ENCODE measurements around the gene GPR45.
A peak's percentile ranks its signal among the peaks of the same experiment; 100 is the strongest.
"Not testable (repeated sequence)": the region's sequence is repeated elsewhere in the genome, so short reads cannot be mapped to it uniquely, and the experiment has no call there.

GPR45 gene, protein sequence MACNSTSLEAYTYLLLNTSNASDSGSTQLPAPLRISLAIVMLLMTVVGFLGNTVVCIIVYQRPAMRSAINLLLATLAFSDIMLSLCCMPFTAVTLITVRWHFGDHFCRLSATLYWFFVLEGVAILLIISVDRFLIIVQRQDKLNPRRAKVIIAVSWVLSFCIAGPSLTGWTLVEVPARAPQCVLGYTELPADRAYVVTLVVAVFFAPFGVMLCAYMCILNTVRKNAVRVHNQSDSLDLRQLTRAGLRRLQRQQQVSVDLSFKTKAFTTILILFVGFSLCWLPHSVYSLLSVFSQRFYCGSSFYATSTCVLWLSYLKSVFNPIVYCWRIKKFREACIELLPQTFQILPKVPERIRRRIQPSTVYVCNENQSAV

DNA sequence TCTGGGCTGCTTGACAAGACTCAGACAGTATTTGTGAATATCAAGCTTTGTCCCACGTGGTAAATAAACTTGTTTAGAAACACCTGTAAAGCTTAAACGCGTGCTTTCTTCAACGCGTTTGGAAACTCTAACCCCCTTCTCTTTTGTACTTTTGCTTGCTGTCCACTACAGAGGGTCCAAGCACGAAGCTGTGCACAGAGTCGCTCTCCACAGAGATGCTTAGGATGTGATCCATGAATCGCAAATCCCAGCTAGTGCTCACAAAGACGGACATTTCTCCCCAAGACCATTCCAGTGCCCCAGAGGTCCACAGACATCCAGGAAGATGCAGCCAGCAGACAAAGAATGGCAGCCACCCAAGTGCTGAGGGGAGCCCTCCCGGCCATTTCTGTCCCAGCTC is at the start of gene GPR45:
GPR45 (plus strand) TSS at position 301 of the 400 bp plus-strand sequence. CDS start 116 bp downstream, outside the sequence.
- DNase-seq (ENCODE audit: low spot score), result no peak

DNA sequence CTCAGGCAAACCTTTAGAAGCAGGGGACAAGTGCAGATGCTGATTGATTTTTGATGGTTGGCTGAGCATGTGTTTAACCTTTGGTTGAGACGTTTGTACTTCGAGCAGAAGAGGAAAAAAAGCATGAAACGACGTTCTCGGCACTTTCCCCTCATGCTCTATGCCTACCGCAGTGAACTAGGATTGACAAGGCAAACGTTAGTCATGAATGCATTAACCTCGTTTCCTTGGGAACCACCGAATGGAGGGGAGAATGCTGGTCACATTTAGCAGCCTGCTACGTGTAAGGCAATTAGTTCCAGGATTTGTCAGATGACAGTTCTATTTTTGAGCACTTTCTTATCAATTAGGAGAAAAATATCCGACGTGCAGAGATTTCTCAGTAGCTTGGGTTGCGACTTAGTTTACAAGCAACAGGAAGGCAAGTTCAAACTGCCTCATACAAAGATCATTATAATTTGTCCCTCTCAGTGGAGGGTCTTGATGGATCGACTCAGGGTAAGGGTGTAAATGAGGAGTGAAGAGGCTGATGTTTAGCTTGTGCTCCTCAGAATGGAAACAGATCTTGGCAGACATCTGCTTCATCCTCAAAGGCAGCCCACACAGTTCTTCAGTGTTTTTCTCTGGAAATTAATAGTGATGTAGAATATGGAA is 47.4 kb upstream of the GPR45 start:
- DNase-seq (ENCODE audit: low spot score), result no peak

DNA sequence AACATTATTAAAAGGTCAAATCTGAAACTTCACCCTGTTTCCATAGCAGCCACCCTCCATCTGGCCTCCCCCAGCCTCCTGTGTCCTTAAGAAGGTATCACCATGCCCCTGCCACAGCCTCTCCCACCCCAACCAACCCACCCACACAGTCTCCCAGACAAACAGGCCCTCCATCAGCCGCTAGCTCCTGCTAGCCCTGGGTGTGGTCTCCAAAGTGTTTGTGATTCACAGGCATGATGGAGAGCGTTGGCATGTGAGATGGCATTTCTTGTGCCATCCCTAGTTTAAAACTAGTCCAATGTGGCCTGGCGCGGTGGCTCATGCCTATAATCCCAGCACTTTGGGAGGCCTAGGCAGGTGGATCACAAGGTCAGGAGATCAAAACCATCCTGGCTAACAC is 44.9 kb upstream of the GPR45 start:
- no peak for DNase-seq (ENCODE audit: low spot score)

DNA sequence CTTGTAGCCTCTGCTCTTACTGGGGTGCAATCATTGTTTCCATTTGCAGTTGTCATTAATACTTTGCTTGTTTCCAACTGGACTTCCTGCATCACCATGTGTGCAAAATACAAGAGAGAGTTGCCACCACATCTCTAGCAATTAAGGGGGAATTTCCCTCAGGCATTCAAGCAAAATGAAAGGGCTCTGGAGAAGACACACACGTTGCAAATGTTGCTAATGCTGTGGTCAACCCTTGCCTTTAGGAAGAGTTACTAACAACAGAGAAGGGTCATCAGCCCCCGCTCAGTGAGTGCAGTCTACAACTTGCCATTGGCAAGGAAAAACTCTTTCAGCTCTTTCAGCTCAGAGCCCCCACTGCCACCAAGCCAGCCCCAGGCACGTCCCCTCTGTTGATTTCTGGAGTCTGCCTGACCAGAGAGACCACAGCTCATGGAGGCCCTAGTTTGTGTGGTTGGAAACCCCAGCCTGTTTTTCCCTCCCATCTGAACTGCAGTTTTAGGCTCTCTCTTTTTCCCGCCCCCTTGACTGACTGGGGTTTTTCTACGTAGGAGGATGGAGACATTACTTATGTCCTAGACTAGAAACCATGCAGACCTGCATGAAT is 25.9 kb upstream of the GPR45 start:
- DNase-seq (ENCODE audit: low spot score), result peak; percentile 15

DNA sequence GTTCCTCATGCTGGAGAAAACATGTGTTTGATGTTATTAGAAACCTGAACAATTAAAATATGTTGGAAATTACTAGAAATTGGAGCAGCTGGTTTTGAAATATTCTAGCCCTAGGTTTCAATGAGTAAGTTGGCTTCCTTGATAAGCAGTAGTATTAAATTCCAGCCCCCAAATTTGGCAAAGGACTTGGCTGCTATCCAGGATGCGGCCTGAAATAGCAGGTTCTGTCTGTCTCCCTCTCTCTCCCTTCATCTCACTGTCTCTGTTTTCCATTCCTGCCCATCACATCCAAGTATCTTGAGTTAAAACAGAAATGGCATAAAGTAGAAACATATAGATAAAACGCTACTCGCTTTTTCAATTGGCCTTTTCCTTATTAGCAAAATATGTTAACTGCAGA is 20.9 kb upstream of the GPR45 start:
- DNase-seq (ENCODE audit: low spot score), result no peak

DNA sequence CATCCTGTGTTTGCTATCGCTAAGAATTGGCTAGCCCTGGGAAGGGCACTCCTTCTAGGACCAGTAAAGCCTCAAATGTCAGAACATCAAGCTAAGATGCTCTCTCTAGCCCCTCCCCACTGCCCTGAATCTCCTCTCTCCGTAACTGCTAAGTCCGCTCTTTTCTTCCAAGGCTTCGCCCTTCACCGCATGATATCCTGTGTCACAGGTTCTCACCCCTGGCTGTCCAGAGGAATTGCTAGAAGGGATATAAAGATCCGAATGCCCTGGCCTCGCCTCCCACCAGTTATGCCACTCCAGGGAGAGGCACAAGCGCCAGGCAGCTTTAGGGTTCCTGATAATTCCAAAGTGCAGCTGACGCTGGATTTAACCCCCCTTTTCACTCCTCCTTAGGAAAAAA is 17.1 kb upstream of the GPR45 start:
- DNase-seq (ENCODE audit: low spot score), result no peak

DNA sequence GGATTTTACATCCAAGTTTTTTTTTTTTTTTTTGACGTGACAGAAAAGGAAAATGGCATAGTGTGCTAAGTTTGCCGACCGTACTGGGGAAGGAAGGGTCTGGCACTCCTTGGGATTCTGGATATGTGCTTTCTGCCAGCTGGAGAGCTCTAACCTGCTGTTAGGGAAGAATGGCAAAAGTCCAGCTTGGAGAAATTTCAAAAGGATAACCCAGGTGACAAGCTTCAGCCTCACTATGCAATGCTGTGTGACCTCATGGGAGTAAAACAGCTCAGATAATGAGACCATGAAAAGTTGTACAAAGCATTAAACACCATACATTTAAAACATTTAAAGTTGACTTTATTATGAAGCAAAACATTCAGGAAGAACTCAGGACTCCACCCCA is 10.3 kb upstream of the GPR45 start:
- DNase-seq (ENCODE audit: low spot score), result no peak

DNA sequence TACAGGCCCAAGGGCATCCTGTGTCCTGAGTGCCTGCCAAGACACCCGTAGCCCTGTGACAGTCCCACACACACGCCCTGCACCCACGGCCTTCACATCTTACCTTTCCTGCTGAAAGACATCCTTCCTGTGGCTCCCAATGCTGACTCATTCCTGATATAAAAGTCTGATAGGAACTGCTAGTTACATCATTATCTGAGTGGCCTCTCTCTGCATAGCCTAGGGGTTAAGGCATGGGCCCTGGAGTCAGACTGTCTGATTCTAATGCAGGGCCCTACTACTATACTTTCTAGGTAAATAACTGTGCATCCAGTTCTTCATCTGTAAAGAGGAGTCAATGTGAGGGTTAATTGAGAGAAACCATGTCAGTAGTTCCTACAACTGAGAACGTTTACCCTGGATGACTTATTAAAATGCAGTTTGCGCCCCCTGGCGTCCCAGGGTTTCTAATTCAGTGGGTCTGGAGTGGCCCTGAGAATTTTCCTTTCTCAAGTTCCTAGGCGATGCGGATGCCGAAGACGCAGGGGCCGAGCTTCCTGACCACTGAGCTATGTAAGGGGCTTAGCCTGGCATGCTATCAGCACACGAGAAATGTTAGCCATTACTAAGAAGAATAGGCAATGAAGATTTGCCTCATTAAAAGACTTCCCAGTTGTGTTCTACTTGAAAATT is 6.0 kb upstream of the GPR45 start:
- DNase-seq (ENCODE audit: low spot score), result peak; percentile 84

DNA sequence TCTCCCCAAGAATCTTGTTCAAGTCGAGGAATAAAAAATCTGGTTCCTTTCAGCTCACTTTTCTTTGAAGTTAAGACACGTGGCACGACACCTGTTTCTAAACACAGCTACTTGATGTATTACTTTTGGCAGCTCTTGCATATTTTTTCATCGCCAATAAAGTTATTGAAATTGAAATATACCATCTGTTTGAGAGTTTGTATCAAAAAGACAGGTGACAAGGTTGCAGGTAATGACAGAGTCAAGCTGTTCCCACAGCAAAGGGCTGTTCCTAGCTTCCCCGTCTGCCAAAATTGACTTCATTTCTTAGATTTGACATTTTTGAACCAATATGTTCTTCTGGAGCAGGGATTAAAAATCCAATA is 5.5 kb upstream of the GPR45 start:
- DNase-seq (ENCODE audit: low spot score), result no peak

DNA sequence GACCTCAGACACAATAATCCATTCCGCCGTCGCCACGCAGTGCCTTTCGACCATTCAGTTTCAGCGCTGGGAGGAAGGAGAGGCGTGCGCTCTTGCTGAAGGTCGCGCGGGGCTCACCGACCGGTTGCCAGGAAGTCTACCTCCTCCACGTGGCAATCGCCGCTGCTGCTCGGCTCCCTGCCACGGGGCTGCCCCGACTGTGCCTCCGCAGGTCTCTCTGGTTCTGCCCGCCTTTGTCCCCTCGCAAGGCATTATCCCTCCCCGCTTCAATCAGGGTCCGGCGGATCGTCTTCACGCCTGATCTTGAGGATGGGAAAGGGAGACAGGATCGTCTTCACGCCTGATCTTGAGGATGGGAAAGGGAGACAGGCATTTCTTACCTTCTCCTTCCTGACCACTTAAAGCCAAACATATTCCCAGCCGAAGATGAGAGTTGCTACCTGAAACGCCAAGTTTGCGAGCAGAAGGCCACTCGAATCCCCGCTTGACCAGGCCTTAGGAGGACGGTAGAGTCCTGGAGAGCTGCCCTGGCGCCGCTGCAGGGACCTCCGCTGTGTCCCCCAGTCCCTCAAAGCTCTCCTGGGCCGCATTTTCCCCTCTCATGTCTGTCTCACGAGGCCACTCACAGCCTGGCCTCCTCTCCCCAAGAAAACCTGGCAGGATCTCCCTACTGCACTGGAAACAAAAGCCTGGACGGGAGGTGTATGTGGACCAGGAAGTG is 4.3 kb upstream of the GPR45 start:
- no peak for DNase-seq (ENCODE audit: low spot score)

DNA sequence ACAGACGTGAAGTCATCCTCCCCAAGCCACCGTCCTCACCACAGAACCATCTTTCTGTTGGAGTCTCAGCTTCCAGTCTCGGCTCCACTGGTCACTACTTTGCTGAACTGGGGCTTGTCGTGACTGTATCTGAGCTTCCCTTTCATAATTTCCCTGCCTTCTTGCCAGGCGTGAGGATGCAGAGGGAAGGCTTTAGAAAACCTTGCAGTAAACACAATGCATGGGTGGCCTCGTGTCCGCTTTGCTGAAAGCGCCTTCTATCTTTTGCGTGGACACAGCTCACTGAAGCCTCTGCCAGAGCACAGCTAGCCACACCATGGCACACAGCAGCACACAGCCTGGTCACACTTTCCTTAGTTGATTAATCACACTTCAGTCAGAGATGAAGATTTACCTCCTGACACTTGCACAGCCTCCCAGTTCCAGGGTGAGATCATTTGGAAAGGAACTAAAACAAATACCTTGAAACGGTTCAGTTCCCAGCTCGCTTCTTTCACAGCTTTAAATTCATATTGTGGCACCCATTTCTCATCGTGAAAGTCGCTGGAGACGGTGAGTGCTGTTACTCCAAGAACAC is 2.8 kb upstream of the GPR45 start:
- no peak for DNase-seq (ENCODE audit: low spot score)

DNA sequence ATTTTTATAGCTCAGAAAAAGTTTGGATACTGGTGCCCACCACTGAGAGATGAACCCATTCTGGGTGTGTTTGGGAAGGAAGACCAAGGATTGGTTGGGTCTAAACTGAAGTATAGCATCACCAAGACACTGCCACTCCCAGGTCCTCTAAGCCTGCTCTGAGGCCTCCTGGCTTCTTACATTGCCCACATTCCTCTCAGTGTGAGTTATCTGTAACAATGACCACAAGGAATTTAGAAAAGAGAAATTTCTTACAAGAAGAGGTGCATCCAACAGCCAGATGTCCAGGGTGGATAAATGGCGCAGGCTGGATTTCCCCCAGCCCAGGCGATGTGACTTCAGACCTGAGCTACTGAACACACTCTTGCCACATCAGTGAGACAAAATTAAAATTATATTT is 1.6 kb upstream of the GPR45 start:
- DNase-seq (ENCODE audit: low spot score), result no peak

DNA sequence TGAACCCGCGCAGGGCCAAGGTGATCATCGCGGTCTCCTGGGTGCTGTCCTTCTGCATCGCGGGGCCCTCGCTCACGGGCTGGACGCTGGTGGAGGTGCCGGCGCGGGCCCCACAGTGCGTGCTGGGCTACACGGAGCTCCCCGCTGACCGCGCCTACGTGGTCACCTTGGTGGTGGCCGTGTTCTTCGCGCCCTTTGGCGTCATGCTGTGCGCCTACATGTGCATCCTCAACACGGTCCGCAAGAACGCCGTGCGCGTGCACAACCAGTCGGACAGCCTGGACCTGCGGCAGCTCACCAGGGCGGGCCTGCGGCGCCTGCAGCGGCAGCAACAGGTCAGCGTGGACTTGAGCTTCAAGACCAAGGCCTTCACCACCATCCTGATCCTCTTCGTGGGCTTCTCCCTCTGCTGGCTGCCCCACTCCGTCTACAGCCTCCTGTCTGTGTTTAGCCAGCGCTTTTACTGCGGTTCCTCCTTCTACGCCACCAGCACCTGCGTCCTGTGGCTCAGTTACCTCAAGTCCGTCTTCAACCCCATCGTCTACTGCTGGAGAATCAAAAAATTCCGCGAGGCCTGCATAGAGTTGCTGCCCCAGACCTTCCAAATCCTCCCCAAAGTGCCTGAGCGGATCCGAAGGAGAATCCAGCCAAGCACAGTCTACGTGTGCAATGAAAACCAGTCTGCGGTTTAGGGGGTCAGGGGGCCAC is 897 bp downstream of the GPR45 start:
- DNase-seq (ENCODE audit: low spot score), result no peak

DNA sequence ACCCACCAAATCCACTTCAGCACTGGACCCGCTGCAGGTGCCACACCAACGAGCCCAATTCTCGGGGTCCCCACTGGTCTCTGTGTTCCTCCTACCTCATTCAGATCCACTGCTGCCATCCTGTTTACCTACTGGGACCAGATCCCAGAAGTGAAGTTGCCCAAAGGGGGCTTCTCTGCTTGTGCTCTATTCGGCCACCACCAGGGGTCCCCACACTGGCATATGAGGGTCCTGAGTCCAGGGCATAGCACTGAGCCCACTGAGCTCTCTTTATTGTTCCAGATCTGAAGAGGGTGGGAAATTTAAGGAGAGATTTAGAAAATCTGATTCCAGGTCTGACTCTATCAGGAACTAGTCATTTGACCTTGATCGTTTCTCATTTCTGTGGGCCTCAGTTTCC is 2.4 kb downstream of the GPR45 start:
- no peak for DNase-seq (ENCODE audit: low spot score)

DNA sequence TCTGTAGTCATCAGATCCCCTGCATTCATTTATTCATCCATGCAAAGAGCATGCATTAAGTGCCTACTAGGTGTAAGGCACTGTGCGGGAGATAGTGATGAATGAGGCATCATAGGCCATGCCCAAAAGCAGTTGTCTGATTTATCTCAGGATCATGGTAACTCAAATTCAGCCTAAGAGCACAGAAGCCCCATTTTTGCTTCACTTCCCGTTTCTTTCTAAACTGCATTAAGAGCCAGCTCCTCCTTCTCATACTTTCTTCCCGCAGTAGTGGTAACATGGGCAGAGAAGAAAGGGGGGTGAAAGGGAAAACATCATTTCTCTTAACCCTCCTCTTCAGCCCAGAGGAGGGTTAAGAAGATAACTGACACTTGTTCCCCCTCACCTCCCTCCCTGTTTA is 2.9 kb downstream of the GPR45 start:
- no peak for DNase-seq (ENCODE audit: low spot score)

DNA sequence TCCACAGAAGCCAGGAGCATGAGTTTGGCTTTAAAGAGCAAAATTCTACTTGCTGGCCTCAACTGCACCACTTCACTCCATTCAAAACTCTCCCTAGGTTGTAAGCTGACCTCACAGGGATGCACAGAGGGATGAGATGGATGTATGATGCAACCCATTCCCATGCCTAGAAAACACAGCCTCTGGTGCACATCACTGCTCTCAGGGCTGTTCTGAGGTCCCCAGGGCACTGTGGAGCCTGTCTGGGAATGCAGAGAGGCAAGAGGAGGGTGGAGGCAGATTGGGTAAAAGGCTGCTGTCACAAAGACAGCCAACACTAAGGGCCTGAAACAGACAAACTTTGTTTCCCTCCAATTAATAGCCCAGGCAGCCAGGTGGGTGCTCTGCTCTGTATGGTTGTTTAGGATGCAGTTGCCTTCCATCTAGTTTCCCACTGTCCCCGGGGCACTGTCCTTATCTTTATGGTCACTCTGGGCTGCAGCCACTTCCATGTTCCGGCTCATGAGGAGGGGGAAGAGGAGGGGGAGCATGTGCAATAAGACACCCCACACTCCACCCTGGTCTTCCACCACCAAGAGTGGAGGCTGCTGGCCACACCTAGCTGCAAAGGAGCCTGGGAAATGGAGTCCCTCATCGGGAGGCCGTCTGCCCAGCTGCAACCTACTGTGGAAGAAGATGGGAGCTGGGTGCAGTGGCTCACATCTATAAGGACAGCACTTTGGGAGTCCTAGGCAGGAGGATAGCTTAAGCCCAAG is 7.0 kb downstream of the GPR45 start:
- no peak for DNase-seq (ENCODE audit: low spot score)

DNA sequence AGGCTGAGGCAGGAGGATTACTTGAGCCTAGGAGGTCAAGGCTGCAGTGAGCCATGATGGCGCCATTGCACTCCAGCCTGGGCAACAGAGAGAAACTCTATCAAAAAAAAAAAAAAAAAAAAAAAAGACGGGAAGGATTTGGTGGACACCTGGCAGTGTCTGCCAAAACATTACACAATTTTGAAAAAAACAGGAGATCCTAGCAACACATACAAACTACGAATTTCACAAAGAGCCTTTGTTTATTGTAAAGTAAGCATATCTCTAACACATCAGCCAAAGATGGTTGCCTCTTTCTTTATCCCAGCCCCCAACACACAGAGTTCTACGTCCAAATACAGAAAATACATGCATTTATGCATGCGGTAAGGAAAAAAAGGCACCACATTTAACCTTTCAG is 7.6 kb downstream of the GPR45 start:
- no peak for DNase-seq (ENCODE audit: low spot score)

DNA sequence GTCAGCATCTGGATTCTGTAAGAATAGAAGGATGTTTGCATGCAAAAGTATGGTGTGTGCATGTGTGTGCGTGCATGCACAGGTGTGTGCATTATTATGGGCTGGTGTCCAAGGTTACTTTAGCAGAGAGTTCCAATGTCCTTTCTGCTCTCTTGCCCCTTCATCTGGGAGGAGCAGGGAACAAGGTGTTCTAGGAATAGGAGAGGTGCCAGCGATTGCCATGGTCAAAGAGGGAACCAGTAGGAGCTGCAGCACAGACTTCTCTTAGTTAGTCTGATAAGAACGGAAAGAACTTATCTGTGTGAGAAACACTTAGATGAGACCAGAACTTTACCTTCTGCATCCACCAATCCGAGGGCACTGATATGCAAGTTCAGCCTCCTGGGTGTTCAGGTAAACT is 8.3 kb downstream of the GPR45 start:
- DNase-seq (ENCODE audit: low spot score), result no peak

DNA sequence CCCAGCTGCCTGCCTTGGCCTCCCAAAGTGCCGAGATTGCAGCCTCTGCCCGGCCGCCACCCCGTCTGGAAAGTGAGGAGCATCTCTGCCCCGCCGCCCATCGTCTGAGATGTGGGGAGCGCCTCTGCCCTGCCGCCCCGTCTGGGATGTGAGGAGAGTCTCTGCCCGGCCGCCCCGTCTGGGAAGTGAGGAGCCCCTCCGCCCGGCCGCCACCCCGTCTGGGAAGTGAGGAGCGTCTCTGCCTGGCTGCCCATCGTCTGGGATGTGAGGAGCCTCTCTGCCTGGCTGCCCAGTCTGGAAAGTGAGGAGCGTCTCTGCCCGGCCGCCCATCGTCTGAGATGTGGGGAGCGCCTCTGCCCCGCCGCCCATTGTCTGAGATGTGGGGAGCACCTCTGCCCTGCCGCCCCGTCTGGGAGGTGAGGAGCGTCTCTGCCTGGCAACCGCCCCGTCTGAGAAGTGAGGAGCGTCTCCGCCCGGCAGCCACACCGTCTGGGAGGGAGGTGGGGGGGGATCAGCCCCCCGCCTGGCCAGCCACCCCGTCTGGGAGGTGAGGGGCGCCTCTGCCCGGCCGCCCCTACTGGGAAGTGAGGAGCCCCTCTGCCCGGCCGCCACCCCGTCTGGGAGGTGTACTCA is 9.6 kb downstream of the GPR45 start:
- not testable (repeated sequence) for DNase-seq (ENCODE audit: low spot score)

DNA sequence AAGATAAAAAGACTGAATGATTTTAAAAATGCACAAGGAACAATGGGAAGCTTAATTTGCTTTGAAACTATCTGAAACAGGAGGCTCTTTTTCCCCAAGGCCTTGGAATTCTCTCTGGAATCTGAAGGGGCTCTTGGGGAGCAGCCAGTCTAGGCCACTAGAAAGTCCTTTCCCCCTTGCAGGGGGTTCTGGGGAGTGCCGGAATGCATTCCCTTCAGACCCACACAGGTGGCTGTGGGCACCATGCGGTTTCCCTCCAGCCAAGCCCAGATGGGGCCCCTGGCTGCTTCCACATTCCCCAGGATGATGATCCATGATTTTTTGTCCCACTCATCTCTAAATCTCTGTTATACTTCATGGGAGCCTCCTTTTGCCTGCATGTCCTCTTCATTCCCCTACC is 10.7 kb downstream of the GPR45 start:
- no peak for DNase-seq (ENCODE audit: low spot score)
